ENCODE measurements around the gene CHRM1.

- TF ChIP-seq CTCF (IDR thresholded peaks at IDR 0.05; ENCODE audit: low read length) (no peak), EZH2phosphoT487 (IDR thresholded peaks at IDR 0.05; ENCODE audit: low read length) (no peak), EZH2 (optimal IDR thresholded peaks at IDR 0.05; ENCODE audit: low read depth, low read length) (no peak)
Measured at GRCh38 chr11:62902932-62903331, 18.2 kb downstream of the CHRM1 start.
